Endothelial cell (in vitro differentiated cells): ENCODE results near the gene KLK14. TPM values are rescaled to one million over a fixed set of nuclear protein-coding genes. Genes with fewer than 3 reads are reported as not detected.

ENCODE experiments used
- DNase-seq: peaks from one replicate; pipeline ENCODE4 v3.0.0; 2021; ENCODE audit warnings: low spot score
- H3K27ac Mint-ChIP-seq: one replicate; pipeline ENCODE4 v1.8.0; 2021; ENCODE audit warnings: mixed read lengths, inconsistent platforms; ENCODE audit not compliant: unreplicated experiment
- H3K27me3 Mint-ChIP-seq: one replicate; pipeline ENCODE4 v1.8.0; 2021; ENCODE audit warnings: mild to moderate bottlenecking, moderate library complexity, mixed read lengths, inconsistent platforms; ENCODE audit not compliant: unreplicated experiment
- H3K36me3 Mint-ChIP-seq: one replicate; pipeline ENCODE4 v1.8.0; 2021; ENCODE audit warnings: mild to moderate bottlenecking, low read depth, mixed read lengths, inconsistent platforms; ENCODE audit not compliant: unreplicated experiment
- H3K4me1 Mint-ChIP-seq: one replicate; pipeline ENCODE4 v1.8.0; 2021; ENCODE audit warnings: mild to moderate bottlenecking, mixed read lengths, inconsistent platforms; ENCODE audit not compliant: unreplicated experiment
- H3K4me3 Mint-ChIP-seq: one replicate; pipeline ENCODE4 v1.8.0; 2021; ENCODE audit warnings: mild to moderate bottlenecking, mixed read lengths, inconsistent platforms; ENCODE audit not compliant: unreplicated experiment
- H3K9me3 Mint-ChIP-seq: one replicate; pipeline ENCODE4 v1.8.0; 2021; ENCODE audit warnings: mixed read lengths, inconsistent platforms; ENCODE audit not compliant: unreplicated experiment
- total RNA-seq: library from RNA; stranded (reverse); fragmentation: NEBNext Ultra II Directional; extraction: Animal tissue kit (Norgen Biotek cat#: 25700); gene quantifications from one replicate; pipeline ENCODE4 v1.2.1, GENCODE V29; 2021; ENCODE audit not compliant: unreplicated experiment
- TF ChIP-seq, protein P1 (sequence below): fragments of 200-600 bp; sonication (generic); IDR thresholded peaks from one replicate; pipeline ENCODE4 v1.5.0; 2021; ENCODE audit warnings: antibody characterized with exemption; ENCODE audit not compliant: unreplicated experiment

Gene KLK14
- total RNA-seq, 1 donor from 2014 or later, result not detected

DNA sequence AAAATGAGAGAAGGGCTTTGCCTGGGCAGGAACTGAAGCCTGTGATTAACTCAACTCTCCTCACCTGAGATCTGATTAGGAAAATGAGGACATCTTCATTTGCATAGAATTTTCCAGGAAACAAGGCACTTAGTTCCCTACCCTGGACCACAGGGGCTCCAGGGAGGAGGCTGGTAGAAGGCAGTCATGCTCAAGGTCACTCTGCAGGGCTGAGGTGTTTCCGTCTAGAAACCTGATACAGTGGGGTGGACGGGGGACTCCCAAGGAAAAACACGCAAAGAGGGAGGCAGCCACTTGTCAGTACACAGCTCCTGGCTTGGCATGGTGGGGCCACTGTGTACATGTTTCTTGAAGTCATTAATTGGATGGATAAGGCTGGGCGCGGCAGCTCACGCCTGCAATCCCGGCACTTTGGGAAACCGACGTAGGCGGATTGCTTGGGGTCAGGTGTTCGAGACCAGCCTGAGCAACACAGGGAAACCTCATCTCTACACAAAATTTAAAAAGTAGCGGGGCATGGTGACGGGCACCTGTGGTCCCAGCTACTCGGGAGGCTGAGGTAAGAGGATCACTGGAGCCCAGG is 6.0 kb downstream of the KLK14 start:
- H3K36me3 Mint-ChIP-seq, result no peaks in the 10 kb centered on the region
- no peak for DNase-seq
- TF ChIP-seq, protein P1, sequence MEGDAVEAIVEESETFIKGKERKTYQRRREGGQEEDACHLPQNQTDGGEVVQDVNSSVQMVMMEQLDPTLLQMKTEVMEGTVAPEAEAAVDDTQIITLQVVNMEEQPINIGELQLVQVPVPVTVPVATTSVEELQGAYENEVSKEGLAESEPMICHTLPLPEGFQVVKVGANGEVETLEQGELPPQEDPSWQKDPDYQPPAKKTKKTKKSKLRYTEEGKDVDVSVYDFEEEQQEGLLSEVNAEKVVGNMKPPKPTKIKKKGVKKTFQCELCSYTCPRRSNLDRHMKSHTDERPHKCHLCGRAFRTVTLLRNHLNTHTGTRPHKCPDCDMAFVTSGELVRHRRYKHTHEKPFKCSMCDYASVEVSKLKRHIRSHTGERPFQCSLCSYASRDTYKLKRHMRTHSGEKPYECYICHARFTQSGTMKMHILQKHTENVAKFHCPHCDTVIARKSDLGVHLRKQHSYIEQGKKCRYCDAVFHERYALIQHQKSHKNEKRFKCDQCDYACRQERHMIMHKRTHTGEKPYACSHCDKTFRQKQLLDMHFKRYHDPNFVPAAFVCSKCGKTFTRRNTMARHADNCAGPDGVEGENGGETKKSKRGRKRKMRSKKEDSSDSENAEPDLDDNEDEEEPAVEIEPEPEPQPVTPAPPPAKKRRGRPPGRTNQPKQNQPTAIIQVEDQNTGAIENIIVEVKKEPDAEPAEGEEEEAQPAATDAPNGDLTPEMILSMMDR, result no peak
- no peaks in the 10 kb centered on the region for H3K9me3 Mint-ChIP-seq
- peaks cover 3% of the 10 kb centered on the region for H3K27me3 Mint-ChIP-seq
- no peak overlapping the region for H3K27ac Mint-ChIP-seq
- no peaks in the 10 kb centered on the region for H3K4me1 Mint-ChIP-seq
- no peak overlapping the region for H3K4me3 Mint-ChIP-seq

DNA sequence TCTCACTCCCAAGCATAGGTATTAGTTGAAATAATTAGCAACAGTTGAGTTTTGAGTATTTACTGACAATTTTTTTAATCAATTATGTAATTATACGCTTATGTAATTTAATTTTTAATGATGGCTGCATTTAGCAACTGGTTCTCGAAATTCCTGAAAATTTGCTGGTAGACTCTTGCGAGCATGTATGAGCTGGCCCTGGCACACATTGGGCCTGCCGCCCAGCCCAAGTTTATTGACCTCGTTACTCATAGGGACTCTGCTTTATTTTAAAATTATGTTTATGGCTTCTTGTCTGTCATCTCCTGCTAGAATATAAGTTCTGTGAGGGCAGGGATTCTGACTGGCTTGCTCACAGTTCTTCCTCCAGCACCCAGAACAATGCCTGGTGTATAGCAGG is 6.7 kb downstream of the KLK14 start:
- Mint-ChIP-seq H3K27ac (no peak overlapping the region), H3K4me3 (no peak overlapping the region), H3K4me1 (no peaks in the 10 kb centered on the region), H3K9me3 (no peaks in the 10 kb centered on the region), H3K36me3 (no peaks in the 10 kb centered on the region), H3K27me3 (peaks cover 3% of the 10 kb centered on the region)
- no peak for DNase-seq
- TF ChIP-seq, protein P1, result no peak

DNA sequence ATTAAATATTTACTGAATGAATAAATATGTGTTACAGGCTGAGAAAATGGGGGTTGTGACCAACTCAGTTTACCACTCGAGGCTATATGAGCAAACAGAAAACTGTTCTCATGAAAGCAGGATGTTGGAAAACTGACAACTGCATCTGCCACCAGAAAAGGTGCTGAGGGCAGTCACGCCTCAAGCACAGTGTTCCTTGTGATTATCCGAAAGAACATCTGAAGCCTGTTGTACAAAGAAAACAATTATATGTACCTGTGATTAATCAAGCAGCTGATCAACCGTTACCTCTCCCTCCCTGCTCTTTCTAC is 11.6 kb downstream of the KLK14 start:
- Mint-ChIP-seq H3K9me3 (no peaks in the 10 kb centered on the region), H3K4me1 (peaks cover under 1% of the 10 kb centered on the region), H3K4me3 (no peak overlapping the region), H3K27ac (no peak overlapping the region), H3K36me3 (no peaks in the 10 kb centered on the region), H3K27me3 (peaks cover 3% of the 10 kb centered on the region)
- no peak for DNase-seq
- TF ChIP-seq, protein P1, result no peak

DNA sequence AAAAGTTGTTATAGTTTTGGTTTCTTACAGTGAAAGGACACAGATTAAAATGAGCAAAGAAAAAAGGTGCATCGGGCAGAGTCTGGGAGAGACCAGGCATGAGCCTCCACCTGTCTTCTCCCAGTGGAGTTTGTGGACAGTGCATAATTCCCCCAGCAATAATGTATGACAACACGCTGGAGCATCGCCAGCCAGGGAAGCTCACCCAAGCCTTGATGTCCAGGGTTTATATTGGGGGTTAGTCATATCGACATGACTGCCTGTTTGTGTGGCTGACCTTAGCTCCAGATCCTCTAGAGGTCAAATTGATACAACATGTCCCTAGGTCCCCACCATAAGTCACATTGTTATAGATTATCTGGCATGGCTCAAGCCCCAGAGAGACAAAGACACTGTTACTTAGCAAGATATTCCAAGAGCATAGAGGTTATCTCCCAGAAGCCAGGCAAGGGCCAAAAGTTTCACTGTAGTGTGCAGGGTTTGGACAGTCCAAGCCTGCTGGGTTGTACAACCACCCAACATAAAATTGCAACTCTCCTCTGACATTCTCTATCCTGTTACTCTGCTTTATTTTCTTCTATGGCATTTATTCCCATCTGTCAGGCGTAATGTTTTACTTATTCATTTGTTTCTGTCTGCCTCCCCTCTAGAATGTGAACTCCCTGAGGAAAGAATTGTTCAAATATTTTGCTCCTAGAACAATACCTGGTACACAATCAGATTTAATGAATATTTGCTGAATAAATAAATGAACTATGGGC is 12.2 kb downstream of the KLK14 start:
- no peaks in the 10 kb centered on the region for H3K36me3 Mint-ChIP-seq
- no peak for DNase-seq
- H3K4me3 Mint-ChIP-seq, result no peak overlapping the region
- peaks cover 3% of the 10 kb centered on the region for H3K4me1 Mint-ChIP-seq
- no peak overlapping the region for H3K27ac Mint-ChIP-seq
- no peaks in the 10 kb centered on the region for H3K9me3 Mint-ChIP-seq
- peaks cover 3% of the 10 kb centered on the region for H3K27me3 Mint-ChIP-seq
- TF ChIP-seq, protein P1, result no peak

DNA sequence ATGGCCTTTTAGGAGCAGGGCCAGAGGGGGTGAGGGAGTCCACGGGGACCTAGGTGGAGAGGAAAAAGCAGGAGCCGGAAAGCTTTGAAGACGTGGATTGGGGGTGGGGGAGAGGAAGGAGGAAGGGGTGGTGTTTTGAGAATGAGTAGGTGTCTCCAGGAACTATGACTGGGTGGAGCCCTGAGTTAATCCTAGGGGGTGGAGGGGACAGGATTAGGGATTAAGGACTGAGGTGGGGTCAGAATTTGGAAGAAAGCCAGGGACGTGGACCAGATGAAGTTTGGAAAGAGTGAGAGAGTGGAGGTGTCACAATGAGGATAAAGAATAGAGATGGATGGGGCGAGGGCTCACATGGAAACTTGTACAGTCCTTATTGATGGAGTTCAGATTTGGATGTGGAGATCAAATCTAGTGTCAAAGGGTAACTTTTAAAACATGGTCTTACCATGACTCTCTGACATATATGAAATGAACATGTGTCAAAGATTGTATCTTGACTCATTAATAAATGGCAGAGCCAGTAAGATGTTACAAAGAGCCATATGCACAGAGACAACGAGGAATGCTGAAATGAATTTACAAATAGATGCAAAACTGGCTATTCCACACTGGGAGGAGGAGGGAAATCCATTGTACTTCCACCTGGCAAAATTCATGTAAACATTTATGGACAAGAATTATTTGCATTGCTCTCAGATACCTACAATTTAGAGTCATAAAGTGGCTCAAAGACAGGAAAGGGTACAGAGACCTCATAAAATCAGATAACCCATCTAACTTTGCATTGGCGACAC is 16.1 kb downstream of the KLK14 start:
- peaks cover 5% of the 10 kb centered on the region for H3K27me3 Mint-ChIP-seq
- peaks cover 3% of the 10 kb centered on the region for H3K4me1 Mint-ChIP-seq
- no peak for DNase-seq
- no peak overlapping the region for H3K27ac Mint-ChIP-seq
- H3K4me3 Mint-ChIP-seq, result no peak overlapping the region
- H3K9me3 Mint-ChIP-seq, result no peaks in the 10 kb centered on the region
- no peaks in the 10 kb centered on the region for H3K36me3 Mint-ChIP-seq
- TF ChIP-seq, protein P1, result no peak
